ENCODE measurements around the gene SLC6A3. TPM values are rescaled to one million over a fixed set of nuclear protein-coding genes. Genes with fewer than 3 reads are reported as not detected.
"Not testable (repeated sequence)": the region's sequence is repeated elsewhere in the genome, so short reads cannot be mapped to it uniquely, and the experiment has no call there.

The SLC6A3 gene
- total RNA-seq, 1 experiment from 2014 or later: not detected

GRCh38 chr5:1465117-1465516, 19.9 kb upstream of the SLC6A3 start:
- DNase-seq (ENCODE audit: low read depth): no peak

- DNase-seq (ENCODE audit: low read depth): no peak
Observed at GRCh38 chr5:1464511-1464910, 19.3 kb upstream of the SLC6A3 start.

- DNase-seq (ENCODE audit: low read depth): no peak
Observed at GRCh38 chr5:1464096-1464446, 18.8 kb upstream of the SLC6A3 start.

GRCh38 chr5:1463326-1464095, 18.3 kb upstream of the SLC6A3 start:
- no peak for DNase-seq (ENCODE audit: low read depth)

GRCh38 chr5:1462358-1462757, 17.1 kb upstream of the SLC6A3 start:
- no peak for DNase-seq (ENCODE audit: low read depth)

GRCh38 chr5:1461396-1461795, 16.2 kb upstream of the SLC6A3 start:
- no peak for DNase-seq (ENCODE audit: low read depth)

GRCh38 chr5:1460054-1460682, 14.9 kb upstream of the SLC6A3 start:
- no peak for DNase-seq (ENCODE audit: low read depth)

- DNase-seq (ENCODE audit: low read depth): not testable (repeated sequence)
Observed at GRCh38 chr5:1459435-1459834, 14.2 kb upstream of the SLC6A3 start.

GRCh38 chr5:1456110-1456881, 11.1 kb upstream of the SLC6A3 start:
- not testable (repeated sequence) for DNase-seq (ENCODE audit: low read depth)

- no peak for DNase-seq (ENCODE audit: low read depth)
Observed at GRCh38 chr5:1453613-1454012, 8.4 kb upstream of the SLC6A3 start.

- no peak for DNase-seq (ENCODE audit: low read depth)
Observed at GRCh38 chr5:1449081-1449630, 3.9 kb upstream of the SLC6A3 start.

- DNase-seq (ENCODE audit: low read depth): no peak
Observed at GRCh38 chr5:1448511-1449011, 3.3 kb upstream of the SLC6A3 start.

- DNase-seq (ENCODE audit: low read depth): no peak
Observed at GRCh38 chr5:1447671-1448361, 2.6 kb upstream of the SLC6A3 start.

GRCh38 chr5:1446602-1447343, 1.5 kb upstream of the SLC6A3 start:
- DNase-seq (ENCODE audit: low read depth): no peak

GRCh38 chr5:1445689-1446601, 705 bp upstream of the SLC6A3 start:
- DNase-seq (ENCODE audit: low read depth): no peak

- no peak for DNase-seq (ENCODE audit: low read depth)
Observed at GRCh38 chr5:1444361-1445189, 665 bp downstream of the SLC6A3 start.

GRCh38 chr5:1443991-1444360, 1.3 kb downstream of the SLC6A3 start:
- no peak for DNase-seq (ENCODE audit: low read depth)

- DNase-seq (ENCODE audit: low read depth): no peak
Observed at GRCh38 chr5:1443171-1443570, 2.1 kb downstream of the SLC6A3 start.

All from LHCN-M2 (cell line).